GM12878 (cell line): ENCODE measurements around the gene TNFAIP8L2. TPM values are rescaled to one million over a fixed set of nuclear protein-coding genes. Genes with fewer than 3 reads are reported as not detected.

ENCODE experiments used
- ATAC-seq: fragments of 200-7000 bp; cut with Tn5 transposase; 3 replicates; pipeline ENCODE4 v1.9.1; 2020; ENCODE audit warnings: mild to moderate bottlenecking, moderate library complexity
- BruUV-seq: library from RNA; stranded (reverse); fragments of 400-500 nt; replicated peaks from 2 replicates; lab custom pipeline; 2021; lab: Mats Ljungman, UMichigan
- CTCF ChIA-PET: fragments of 300-600 bp; sonication (Branson Sonifier 250); formaldehyde crosslinking; extraction: SDS; loops from one replicate; lab custom pipeline; 2021; ENCODE audit warnings: inconsistent platforms; lab: Yijun Ruan, JAX
- POLR2A ChIA-PET: fragments of 350-600 bp; formaldehyde crosslinking; extraction: SDS; loops from one replicate; lab custom pipeline; 2021; ENCODE audit warnings: inconsistent platforms; lab: Charles Lee
- RAD21 ChIA-PET: fragments of 300-600 bp; sonication (Branson Sonifier 250); formaldehyde crosslinking; loops from one replicate; lab custom pipeline; 2023; ENCODE audit warnings: antibody characterized with exemption; ENCODE audit not compliant: unreplicated experiment; lab: Charles Lee
- SMC1A ChIA-PET: fragments of 300-600 bp; sonication (Branson Sonifier 250); formaldehyde crosslinking; loops from one replicate; lab custom pipeline; 2023; ENCODE audit not compliant: unreplicated experiment, uncharacterized antibody; lab: Charles Lee
- DNase-seq: peaks from one replicate; pipeline ENCODE4 v3.0.0-alpha.2; 2011; ENCODE audit warnings: low read depth, low spot score
- FAIRE-seq: peaks from 3 replicates; lab custom pipeline; 2011; peaks lifted over from hg19 to GRCh38; lab: Jason Lieb, UNC
- H2AFZ ChIP-seq: 2 replicates; pipeline ENCODE4 v1.6.0; 2011; ENCODE audit warnings: low read depth, low read length, control low read depth; ENCODE audit not compliant: control insufficient read depth
- H3K27ac ChIP-seq: 2 replicates; pipeline ENCODE4 v1.5.1; 2011; ENCODE audit warnings: control low read depth; ENCODE audit not compliant: control insufficient read depth, insufficient read depth
- H3K27me3 ChIP-seq, 2 experiments: replicated peaks in 1 of 2; 2 replicates each; pipeline versions ENCODE4 v1.6.0 to v1.6.1; 2011; ENCODE audit warnings: low read length in 1 of 2; ENCODE audit not compliant: control insufficient read depth in 2 of 2, insufficient read depth in 2 of 2
- H3K36me3 ChIP-seq, 2 experiments: 2 replicates each; pipeline ENCODE4 v1.5.1; 2011; ENCODE audit warnings: low read length in 1 of 2; ENCODE audit not compliant: control insufficient read depth in 2 of 2, insufficient read depth in 2 of 2
- H3K4me1 ChIP-seq: 2 replicates; pipeline ENCODE4 v1.6.1; 2011; ENCODE audit warnings: mild to moderate bottlenecking, low read length, moderate library complexity, mixed read lengths; ENCODE audit not compliant: control insufficient read depth, insufficient read depth
- H3K4me2 ChIP-seq: 2 replicates; pipeline ENCODE4 v1.6.0; 2011; ENCODE audit warnings: control low read depth; ENCODE audit not compliant: control insufficient read depth, insufficient read depth
- H3K4me3 ChIP-seq: fragments of 200-600 bp; sonication (generic); 2 replicates; pipeline ENCODE4 v1.5.1; 2016
- H3K79me2 ChIP-seq: 2 replicates; pipeline ENCODE4 v1.6.0; 2011; ENCODE audit warnings: low read length; ENCODE audit not compliant: control insufficient read depth, insufficient read depth
- H3K9ac ChIP-seq: 2 replicates; pipeline ENCODE4 v1.8.0; 2011; ENCODE audit warnings: low read length, control low read depth, mixed read lengths; ENCODE audit not compliant: control insufficient read depth, insufficient read depth
- H3K9me3 ChIP-seq: replicated peaks from 3 replicates; pipeline ENCODE4 v1.5.1; 2011; ENCODE audit warnings: mild to moderate bottlenecking, low read length; ENCODE audit not compliant: control insufficient read depth, insufficient read depth
- H4K20me1 ChIP-seq: 2 replicates; pipeline ENCODE4 v1.6.0; 2011; ENCODE audit not compliant: control insufficient read depth, insufficient read depth
- EED ChIP-seq: sonication (generic); IDR thresholded peaks from 2 replicates; pipeline ENCODE4 v1.6.1; 2016; ENCODE audit warnings: antibody characterized with exemption, low read depth
- EP300 ChIP-seq, 2 experiments: fragments of 150-350 bp in 1 of 2; IDR thresholded peaks; 2 replicates each; pipeline ENCODE4 v1.6.1; 2011 to 2012; ENCODE audit warnings: low read depth in 2 of 2, low read length in 2 of 2, borderline replicate concordance in 1 of 2, improper control_type of control experiment in 1 of 2, inconsistent platforms in 1 of 2; ENCODE audit not compliant: control insufficient read depth in 1 of 2
- MXI1 ChIP-seq: fragments of 150-350 bp; IDR thresholded peaks from 2 replicates; pipeline ENCODE4 v1.6.1; 2011; ENCODE audit warnings: low read depth, mild to moderate bottlenecking, inconsistent platforms, low read length, improper control_type of control experiment
- SMAD5 ChIP-seq: IDR thresholded peaks from 2 replicates; pipeline ENCODE4 v1.6.1; 2016; ENCODE audit warnings: antibody characterized with exemption, low read depth
- SPI1 ChIP-seq: IDR thresholded peaks from 2 replicates; pipeline ENCODE4 v1.6.1; 2011; ENCODE audit warnings: low read depth, mild to moderate bottlenecking, low read length, moderate library complexity, borderline replicate concordance; ENCODE audit not compliant: insufficient read depth
- ZBED1 ChIP-seq: IDR thresholded peaks from 2 replicates; pipeline ENCODE4 v1.6.1; 2016; ENCODE audit warnings: borderline replicate concordance
- WGBS: methylation state at CpG from one replicate; pipeline ENCODE4 v1.1.6; 2016; ENCODE audit warnings: low lambda C conversion rate; ENCODE audit not compliant: insufficient replicate concordance, insufficient coverage; ENCODE audit errors: missing lambda C conversion rate; 5-methylcytosine and 5-hydroxymethylcytosine counted together
- in situ Hi-C: fragments of 300-500 bp; cut with MboI; formaldehyde crosslinking; loops from 9 replicates; pipeline ENCODE4 v1.14.3; 2018; ENCODE audit warnings: mixed read lengths
- intact Hi-C: fragments of 100-400 bp; cut with micrococcal nuclease; formaldehyde crosslinking; loops from one replicate; pipeline ENCODE4 v1.14.2; 2022; ENCODE audit not compliant: unreplicated experiment
- polyA plus RNA-seq, 11 experiments: library from polyadenylated mRNA; depleted of rRNA in 4 of 11; unstranded in 6 of 11; stranded (reverse) in 5 of 11; fragments of >200 nt; fragmentation: Nextera tagmentation in 4 of 11; fragmentation: Illumina TruSeq in 1 of 11; extraction: Ambion mirVana in 4 of 11; extraction: Trizol in 1 of 11; gene quantifications; 1 replicate in 1 of 11; 2 replicates in 10 of 11; pipeline versions ENCODE4 v1.2.1 to v1.2.3, GENCODE V29; 2011 to 2016; ENCODE audit warnings: inconsistent platforms in 2 of 11, missing spikeins in 2 of 11, low read depth in 1 of 11
- total RNA-seq, 4 experiments: library from RNA; depleted of rRNA in 3 of 4; stranded (reverse); fragments of >200 nt in 3 of 4; fragmentation: Illumina TruSeq in 1 of 4; extraction: Trizol in 1 of 4; gene quantifications; 2 replicates each; pipeline versions ENCODE4 v1.2.1 to v1.2.3, GENCODE V29; 2013 to 2021
- TF ChIP-seq, protein P1 (sequence below): IDR thresholded peaks from 2 replicates; pipeline ENCODE4 v1.6.1; 2012; ENCODE audit warnings: low read depth, low read length, improper control_type of control experiment
- TF ChIP-seq, protein P2 (sequence below): IDR thresholded peaks from 2 replicates; pipeline ENCODE4 v1.6.1; 2011; ENCODE audit warnings: borderline replicate concordance, low read depth, mild to moderate bottlenecking, moderate library complexity, mixed read lengths, low read length; ENCODE audit not compliant: insufficient read depth; ENCODE audit errors: extremely low read length

The TNFAIP8L2 gene
- total and polyA plus RNA-seq, 10 of the 15 experiments (the other 5 are each of a cell fraction or from before 2014, with no cell fraction given) = 5.4 to 26.3 (median 14.2) TPM

DNA sequence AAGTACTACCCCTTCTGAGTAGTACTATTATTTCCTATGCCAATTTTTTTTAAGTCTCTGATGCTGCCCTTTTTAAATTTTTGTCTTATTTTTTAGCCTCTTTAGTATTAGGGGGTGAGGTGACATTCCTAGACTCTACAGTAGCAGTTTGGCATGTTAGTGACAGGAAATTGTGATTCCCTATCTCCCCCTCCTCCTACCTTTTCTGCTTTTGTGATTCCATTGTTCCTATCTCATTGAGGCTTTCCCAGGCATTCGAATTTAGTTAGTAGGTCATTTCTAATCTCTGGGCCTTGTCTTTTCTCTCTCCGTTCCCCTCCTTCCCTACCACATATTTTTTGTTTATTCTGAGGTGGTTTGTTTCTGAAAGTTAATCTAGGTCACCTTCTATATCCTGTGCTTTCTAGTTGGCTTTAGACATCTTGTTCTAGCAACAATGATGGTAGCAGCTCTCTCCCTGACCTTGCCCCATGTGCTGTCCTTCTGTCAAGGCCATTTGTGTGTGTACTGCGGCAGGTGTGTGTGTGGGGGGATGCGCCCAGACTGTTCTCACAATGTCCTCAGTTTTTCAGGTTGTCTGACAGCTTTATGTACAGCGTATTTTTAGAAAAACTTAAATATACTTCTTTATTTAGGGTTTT is 31.6 kb upstream of the TNFAIP8L2 start:
- Histone ChIP-seq H3K36me3 (no peaks in the 10 kb centered on the region; a peak in 1 of 4 replicates), H3K27me3 (no peaks in the 10 kb centered on the region), H3K79me2 (no peaks in the 10 kb centered on the region), H3K9me3 (no peaks in the 10 kb centered on the region), H4K20me1 (no peaks in the 10 kb centered on the region), H3K4me2 (no peak overlapping the region), H3K4me3 (no peak overlapping the region), H3K9ac (no peak overlapping the region), H2AFZ (no peak overlapping the region), H3K27ac (no peak overlapping the region), H3K4me1 (no peaks in the 10 kb centered on the region)
- ChIA-PET SMC1A (no interaction called here), CTCF (interaction anchor here (0.6 to 1.3 kb wide), 2 partner anchors 15 to 25 kb away, joined by 3 read pairs; no protein-coding TSS in a partner anchor), RAD21 (no interaction called here), POLR2A (no interaction called here)
- TF ChIP-seq EED (no peak), SMAD5 (no peak)
- intact Hi-C loops = no loop called here
- DNase-seq (no peak), FAIRE-seq (no peak), ATAC-seq (no peak)
- in situ Hi-C loops = no loop called here
- WGBS = 71% methylated on average over 5 of the region's 5 CpGs
- no TSS peak for BruUV-seq

DNA sequence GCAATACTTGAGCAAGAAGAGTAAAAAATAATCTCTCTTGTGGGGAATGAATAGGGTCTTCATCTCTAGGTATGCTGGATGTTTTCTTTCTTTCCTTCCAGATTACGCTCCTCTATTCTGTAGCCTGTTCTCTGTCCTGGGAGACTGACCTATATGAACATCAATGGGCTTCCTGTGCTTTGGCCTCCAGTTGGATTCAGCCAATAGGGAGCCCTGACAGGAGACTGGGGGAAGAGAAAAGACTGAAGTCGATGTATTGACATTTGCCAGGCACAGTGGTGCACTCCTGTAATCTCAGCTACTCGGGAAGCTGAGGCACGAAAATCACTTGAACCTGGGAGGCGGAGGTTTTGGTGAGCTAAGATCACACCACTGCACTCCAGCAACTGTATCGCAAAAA is 27.6 kb upstream of the TNFAIP8L2 start:
- H3K4me2 ChIP-seq = no peak overlapping the region
- TF ChIP-seq, protein P1, sequence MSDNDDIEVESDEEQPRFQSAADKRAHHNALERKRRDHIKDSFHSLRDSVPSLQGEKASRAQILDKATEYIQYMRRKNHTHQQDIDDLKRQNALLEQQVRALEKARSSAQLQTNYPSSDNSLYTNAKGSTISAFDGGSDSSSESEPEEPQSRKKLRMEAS = no peak
- TF ChIP-seq EP300 (IDR thresholded peaks at IDR 0.05; ENCODE audit: borderline replicate concordance in 1 of 2, control insufficient read depth in 1 of 2, low read depth in 2 of 2, low read length in 2 of 2) = no peak
- no peak for TF ChIP-seq MXI1
- TF ChIP-seq SMAD5 = no peak
- TF ChIP-seq SPI1 = no peak
- TF ChIP-seq, protein P2, sequence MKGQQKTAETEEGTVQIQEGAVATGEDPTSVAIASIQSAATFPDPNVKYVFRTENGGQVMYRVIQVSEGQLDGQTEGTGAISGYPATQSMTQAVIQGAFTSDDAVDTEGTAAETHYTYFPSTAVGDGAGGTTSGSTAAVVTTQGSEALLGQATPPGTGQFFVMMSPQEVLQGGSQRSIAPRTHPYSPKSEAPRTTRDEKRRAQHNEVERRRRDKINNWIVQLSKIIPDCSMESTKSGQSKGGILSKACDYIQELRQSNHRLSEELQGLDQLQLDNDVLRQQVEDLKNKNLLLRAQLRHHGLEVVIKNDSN = no peak
- no peak for TF ChIP-seq ZBED1
- FAIRE-seq (no peak), DNase-seq (no peak), ATAC-seq (no peak)
- CTCF ChIA-PET = interaction anchor here (0.6 to 3.3 kb wide), 3 partner anchors 28 to 694 kb away, joined by 3 to 8 read pairs (median 4); partner anchors contain the start of gene TNFAIP8L2
- SMC1A ChIA-PET = no interaction called here
- no peak overlapping the region for H3K4me3 ChIP-seq
- WGBS = 56% methylated on average over 1 of the region's 6 CpGs
- no peaks in the 10 kb centered on the region; a peak in 1 of 4 replicates for H3K36me3 ChIP-seq
- no peak overlapping the region for H3K9ac ChIP-seq
- intact Hi-C loops = no loop called here
- no peak overlapping the region for H2AFZ ChIP-seq
- no TSS peak for BruUV-seq
- in situ Hi-C loops = no loop called here
- POLR2A ChIA-PET = interaction anchor here (0.6 to 0.7 kb wide), 3 partner anchors 119 to 619 kb away, joined by 4 to 5 read pairs (median 4); no protein-coding TSS in a partner anchor
- no peaks in the 10 kb centered on the region for H3K9me3 ChIP-seq
- RAD21 ChIA-PET = no interaction called here
- H3K79me2 ChIP-seq = no peaks in the 10 kb centered on the region
- peaks cover 5% of the 10 kb centered on the region; the same call in 1 of the 2 replicates for H3K4me1 ChIP-seq
- no peaks in the 10 kb centered on the region for H3K27me3 ChIP-seq
- H4K20me1 ChIP-seq = no peaks in the 10 kb centered on the region
- no peak overlapping the region for H3K27ac ChIP-seq
